ENCODE data around the gene C5orf63.
"Not testable (repeated sequence)": the region's sequence is repeated elsewhere in the genome, so short reads cannot be mapped to it uniquely, and the experiment has no call there.

The C5orf63 gene

GRCh38 chr5:127030259-127031146 lies 42.8 kb downstream of the C5orf63 start, which contains the start of gene MARCHF3:
MARCHF3 (minus strand) TSS chr5:127030558; CDS start chr5:126918171, 112,387 bp downstream.
- peak; percentile 97 to 98 for DNase-seq

GRCh38 chr5:127029581-127030258 lies 43.6 kb downstream of the C5orf63 start:
- peak; percentile 43 to 60 for DNase-seq

DNA sequence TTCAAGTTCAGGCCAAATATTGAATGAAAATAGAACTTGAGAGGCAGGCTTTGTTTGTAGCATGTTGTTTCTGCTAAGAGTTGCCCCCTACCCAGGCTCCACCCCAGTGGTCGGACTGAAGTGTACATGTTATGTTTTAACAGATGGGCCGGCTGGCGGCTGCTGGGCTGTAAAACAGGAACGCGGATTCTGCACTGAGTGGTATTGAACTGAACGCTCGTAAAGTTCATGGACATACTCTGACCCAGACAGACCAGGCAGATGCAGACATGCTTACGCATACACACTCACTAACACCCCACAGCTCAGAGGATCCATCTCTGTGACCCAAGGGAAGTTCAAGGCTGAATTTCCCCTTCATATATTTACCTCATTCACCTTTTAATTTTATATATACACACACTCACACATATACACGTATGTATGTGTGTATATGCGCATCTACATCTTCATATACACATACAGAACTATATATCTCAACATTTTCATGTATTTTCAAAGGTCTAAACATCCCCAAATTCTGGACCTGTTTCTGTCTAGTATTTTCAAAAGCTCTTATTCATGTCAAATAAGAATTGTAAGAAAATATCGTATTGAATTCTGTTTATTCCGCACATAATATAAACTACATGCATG lies 44.4 kb downstream of the C5orf63 start:
- DNase-seq = peak; percentile 33 to 39

- DNase-seq = no peak
Observed at GRCh38 chr5:127027539-127027938, 45.8 kb downstream of the C5orf63 start.

- no peak for DNase-seq
Observed at GRCh38 chr5:127026166-127026565, 47.1 kb downstream of the C5orf63 start.

DNA sequence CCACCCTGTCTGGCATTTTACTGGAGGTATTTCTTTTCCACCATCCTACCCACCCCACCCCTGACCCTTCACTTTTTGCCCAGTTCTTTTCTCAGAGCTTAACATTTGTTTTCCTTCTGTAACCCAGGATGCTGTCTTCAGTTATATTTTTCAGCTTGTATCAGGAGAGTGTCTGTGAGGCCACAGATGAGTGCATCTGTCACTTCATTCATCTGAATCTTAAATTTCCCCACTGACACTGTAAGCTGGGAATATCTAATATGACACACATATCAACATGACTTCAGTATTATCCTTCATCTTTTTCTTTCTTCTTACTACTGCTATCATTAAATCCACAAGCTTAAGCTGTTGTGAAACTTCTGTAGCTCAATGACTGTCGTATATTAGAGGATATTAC lies 47.8 kb downstream of the C5orf63 start:
- no peak for DNase-seq

- DNase-seq = no peak
Observed at GRCh38 chr5:127024821-127025220, 48.5 kb downstream of the C5orf63 start.

DNA sequence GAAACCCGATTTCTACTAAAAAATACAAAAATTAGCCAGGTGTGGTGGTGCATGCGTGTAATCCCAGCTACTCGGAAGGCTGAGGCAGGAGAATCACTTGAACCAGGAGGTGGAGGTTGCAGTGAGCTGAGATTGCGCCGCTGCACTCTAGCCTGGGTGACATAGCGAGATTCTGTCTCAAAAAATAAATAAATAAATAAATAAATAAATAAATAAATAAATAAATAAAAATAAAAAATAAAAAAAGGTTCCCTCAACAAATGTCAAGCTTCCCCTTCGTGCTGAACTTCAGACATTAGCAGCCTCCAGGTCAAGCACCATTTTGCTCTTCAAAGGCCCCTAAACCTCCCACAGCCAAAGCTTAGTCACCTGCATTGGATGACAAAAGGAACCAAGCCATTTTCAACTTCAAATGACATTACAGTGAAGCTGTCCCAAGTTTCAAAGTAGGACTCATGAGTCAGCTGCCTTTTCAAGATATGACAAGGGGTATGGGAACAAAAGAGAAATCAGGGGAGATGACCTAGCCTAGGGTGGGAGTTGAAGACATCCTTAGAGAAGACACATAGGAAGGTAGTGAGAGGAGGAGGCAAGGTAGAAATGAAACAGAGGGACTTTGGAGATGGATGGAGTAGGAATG lies 49.6 kb downstream of the C5orf63 start:
- DNase-seq = not testable (repeated sequence)

GRCh38 chr5:127022846-127023245 lies 50.5 kb downstream of the C5orf63 start:
- DNase-seq = no peak

GRCh38 chr5:127019928-127020327 lies 53.4 kb downstream of the C5orf63 start:
- DNase-seq = no peak

DNA sequence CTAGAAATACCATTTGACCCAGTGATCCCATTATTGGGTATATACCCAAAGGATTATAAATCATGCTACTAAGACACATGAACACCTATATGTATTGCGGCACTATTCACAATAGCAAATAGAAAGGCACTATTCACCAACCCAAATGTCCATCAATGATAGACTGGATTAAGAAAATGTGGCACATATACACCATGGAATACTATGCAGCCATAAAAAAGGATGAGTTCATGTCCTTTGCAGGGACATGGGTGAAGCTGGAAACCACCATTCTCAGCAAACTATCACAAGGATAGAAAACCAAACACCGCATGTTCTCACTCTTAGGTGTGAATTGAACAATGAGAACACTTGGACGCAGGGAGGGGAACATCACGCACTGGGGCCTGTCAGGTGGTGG lies 56.6 kb downstream of the C5orf63 start:
- not testable (repeated sequence) for DNase-seq

DNA sequence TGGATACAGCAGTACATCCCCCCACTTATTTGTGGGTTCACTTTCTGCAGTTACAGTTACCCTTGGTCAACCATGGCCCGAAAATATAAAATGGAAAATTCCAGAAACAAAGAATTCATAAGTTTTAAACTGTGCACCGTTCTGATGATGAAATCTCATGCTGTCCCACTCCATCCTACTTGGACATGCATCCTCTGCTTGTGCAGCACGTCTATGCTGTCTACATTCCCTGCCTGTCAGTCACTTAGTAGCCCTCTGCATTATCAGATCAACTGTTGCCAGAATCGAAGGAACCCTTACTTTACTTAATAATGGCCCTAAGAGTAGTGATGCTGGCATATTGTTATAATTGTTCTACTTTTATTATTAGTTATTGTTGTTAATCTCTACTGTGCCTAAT lies 57.6 kb downstream of the C5orf63 start:
- no peak for DNase-seq

DNA sequence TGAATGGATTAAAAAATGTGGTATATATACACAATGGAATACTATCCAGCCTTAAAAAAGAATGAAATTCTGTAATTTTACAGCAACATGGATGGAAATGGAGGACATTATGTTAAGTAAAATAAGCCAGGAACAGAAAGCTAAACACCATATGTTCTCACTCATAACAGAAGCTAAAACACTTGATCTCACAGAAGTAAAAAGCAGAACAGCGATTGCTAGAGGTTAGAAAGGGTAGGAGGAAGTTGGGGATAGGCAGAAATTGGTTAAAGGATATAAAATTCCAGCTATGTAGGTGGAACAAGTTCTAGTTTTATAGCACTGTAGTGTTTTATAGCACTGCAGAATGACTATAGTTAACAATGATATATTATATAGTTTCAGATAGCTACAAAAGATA lies 58.7 kb downstream of the C5orf63 start:
- peak; percentile 48 to 65 for DNase-seq

GRCh38 chr5:127013407-127013806 lies 59.9 kb downstream of the C5orf63 start:
- DNase-seq = no peak

DNA sequence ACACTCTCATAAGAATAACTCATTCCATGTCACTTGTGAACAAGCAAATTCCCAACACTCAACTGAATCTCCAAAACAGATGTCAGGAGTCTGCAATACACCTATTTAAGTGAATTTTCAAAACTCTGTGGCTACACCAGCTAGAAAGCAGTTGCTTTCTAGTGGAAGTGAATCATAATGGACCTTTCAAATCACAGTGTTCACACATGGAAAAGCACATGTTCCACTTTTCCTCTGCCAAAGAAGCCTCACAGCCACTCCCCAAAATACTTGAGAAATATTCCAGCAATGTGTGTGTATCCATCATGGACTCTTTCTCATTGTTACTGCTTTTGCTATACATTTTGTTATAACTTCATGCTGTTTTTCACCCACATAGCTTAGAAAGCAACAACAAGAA lies 60.4 kb downstream of the C5orf63 start:
- DNase-seq = no peak

- no peak for DNase-seq
Observed at GRCh38 chr5:127011961-127012644, 61.2 kb downstream of the C5orf63 start.

DNA sequence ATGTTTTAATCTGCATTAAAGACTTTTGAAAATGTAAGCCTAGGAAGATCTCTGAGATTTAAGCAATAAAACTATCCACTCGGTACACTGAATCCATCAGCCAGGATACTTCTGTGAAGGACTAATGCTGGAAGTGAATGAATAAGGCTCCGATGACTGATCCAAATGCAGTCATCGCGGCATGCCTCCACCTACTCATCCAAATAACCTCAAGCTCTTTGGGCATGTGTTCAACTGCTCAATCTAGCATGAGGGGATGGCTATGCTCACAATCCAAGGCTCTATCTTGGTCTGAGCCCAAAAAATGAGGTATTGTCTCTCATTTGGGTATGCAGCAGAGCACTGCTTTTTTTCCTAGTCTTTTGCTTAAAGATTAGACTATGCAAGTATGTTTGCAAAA lies 62.1 kb downstream of the C5orf63 start:
- peak in 1 of 2 donors; percentile 8 for DNase-seq

- no peak for DNase-seq
Observed at GRCh38 chr5:127010362-127010761, 62.9 kb downstream of the C5orf63 start.

DNA sequence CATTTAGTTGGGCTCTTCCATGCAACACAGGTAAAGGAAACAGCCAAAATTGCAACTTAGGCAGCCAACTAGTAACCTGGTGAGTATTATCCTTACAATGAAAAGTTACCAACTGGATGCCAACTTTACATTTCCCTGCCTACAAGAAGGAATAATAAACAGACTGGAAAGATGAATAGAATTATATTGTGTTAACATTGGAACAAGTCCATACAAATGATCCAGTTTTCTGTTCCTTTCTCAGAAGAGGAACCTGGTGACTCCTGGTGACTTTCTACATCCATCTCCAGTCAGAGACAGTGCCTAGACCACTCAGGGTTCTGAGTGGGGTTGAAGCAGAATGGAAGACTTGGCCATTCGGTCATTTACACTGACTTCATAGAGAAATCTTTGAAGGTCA lies 63.5 kb downstream of the C5orf63 start:
- no peak for DNase-seq

GRCh38 chr5:127008300-127008975 lies 64.9 kb downstream of the C5orf63 start:
- DNase-seq = no peak

GRCh38 chr5:127007522-127007921 lies 65.8 kb downstream of the C5orf63 start:
- DNase-seq = no peak

GRCh38 chr5:127006744-127007143 lies 66.6 kb downstream of the C5orf63 start:
- DNase-seq = no peak
